ENCODE measurements around the gene ERH.

The ERH gene

GRCh38 chr14:69404883-69405282 is 6.8 kb upstream of the ERH start:
- no peak for TF ChIP-seq CTCF (IDR thresholded peaks at IDR 0.05)

GRCh38 chr14:69404478-69404877 is 6.4 kb upstream of the ERH start:
- TF ChIP-seq CTCF (IDR thresholded peaks at IDR 0.05) = no peak

GRCh38 chr14:69401841-69402240 is 3.7 kb upstream of the ERH start:
- no peak for TF ChIP-seq CTCF (IDR thresholded peaks at IDR 0.05)

GRCh38 chr14:69400154-69400553 is 2.1 kb upstream of the ERH start:
- TF ChIP-seq CTCF (IDR thresholded peaks at IDR 0.05) = no peak

- no peak for TF ChIP-seq CTCF (IDR thresholded peaks at IDR 0.05)
These were observed 1.7 kb upstream of the ERH start for GRCh38 chr14:69399750-69400149.

GRCh38 chr14:69398818-69399210 is 715 bp upstream of the ERH start:
- TF ChIP-seq CTCF (IDR thresholded peaks at IDR 0.05) = no peak

GRCh38 chr14:69395929-69396328 is 2.2 kb downstream of the ERH start:
- no peak for TF ChIP-seq CTCF (IDR thresholded peaks at IDR 0.05)

- no peak for TF ChIP-seq CTCF (IDR thresholded peaks at IDR 0.05)
These were observed 5.6 kb downstream of the ERH start for GRCh38 chr14:69392481-69392880.
